Hepatocyte (in vitro differentiated cells): ENCODE results near the gene OST4.

Experiments
- EZH2 ChIP-seq: fragments of 200-600 bp; sonication (generic); IDR thresholded peaks from 2 replicates; pipeline ENCODE4 v1.6.1; 2016; ENCODE audit warnings: antibody characterized with exemption, mild to moderate bottlenecking, borderline replicate concordance
- TF ChIP-seq, protein P1 (sequence below): fragments of 200-600 bp; sonication (generic); IDR thresholded peaks from 2 replicates; pipeline ENCODE4 v1.5.1; 2016; ENCODE audit warnings: antibody characterized with exemption, mild to moderate bottlenecking; ENCODE audit not compliant: poor library complexity

DNA sequence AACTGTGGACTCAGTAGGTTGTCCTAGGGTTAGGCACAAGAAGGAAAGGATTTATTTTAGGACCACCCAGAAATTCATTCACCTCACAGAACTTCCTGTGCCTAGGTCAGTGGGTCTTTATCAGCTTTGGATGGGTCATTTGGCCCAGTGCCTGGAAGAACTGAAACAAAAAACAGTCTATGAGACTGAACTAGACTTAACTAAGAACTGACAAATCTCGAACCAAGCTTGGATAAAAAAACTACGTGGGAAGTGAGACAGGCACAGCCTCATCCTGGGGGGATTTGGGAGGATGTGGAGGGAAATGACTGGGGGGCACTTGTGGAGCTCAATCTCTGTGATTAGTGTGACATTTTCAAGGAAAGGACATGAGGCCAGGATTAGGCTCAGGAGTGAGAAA, 2.3 kb upstream of the OST4 start:
- TF ChIP-seq, protein P1, sequence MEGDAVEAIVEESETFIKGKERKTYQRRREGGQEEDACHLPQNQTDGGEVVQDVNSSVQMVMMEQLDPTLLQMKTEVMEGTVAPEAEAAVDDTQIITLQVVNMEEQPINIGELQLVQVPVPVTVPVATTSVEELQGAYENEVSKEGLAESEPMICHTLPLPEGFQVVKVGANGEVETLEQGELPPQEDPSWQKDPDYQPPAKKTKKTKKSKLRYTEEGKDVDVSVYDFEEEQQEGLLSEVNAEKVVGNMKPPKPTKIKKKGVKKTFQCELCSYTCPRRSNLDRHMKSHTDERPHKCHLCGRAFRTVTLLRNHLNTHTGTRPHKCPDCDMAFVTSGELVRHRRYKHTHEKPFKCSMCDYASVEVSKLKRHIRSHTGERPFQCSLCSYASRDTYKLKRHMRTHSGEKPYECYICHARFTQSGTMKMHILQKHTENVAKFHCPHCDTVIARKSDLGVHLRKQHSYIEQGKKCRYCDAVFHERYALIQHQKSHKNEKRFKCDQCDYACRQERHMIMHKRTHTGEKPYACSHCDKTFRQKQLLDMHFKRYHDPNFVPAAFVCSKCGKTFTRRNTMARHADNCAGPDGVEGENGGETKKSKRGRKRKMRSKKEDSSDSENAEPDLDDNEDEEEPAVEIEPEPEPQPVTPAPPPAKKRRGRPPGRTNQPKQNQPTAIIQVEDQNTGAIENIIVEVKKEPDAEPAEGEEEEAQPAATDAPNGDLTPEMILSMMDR, result no peak
- TF ChIP-seq EZH2, result no peak
